GM21717 (cell line): ENCODE results near the gene CYP26B1.
A peak's percentile ranks its signal among the peaks of the same experiment; 100 is the strongest.

Experiments
- ATAC-seq: cut with Tn5 transposase; IDR thresholded peaks from one replicate; pipeline ENCODE4 v1.9.1; 2021; ENCODE audit warnings: mild to moderate bottlenecking, moderate library complexity; ENCODE audit not compliant: unreplicated experiment

The CYP26B1 gene

DNA sequence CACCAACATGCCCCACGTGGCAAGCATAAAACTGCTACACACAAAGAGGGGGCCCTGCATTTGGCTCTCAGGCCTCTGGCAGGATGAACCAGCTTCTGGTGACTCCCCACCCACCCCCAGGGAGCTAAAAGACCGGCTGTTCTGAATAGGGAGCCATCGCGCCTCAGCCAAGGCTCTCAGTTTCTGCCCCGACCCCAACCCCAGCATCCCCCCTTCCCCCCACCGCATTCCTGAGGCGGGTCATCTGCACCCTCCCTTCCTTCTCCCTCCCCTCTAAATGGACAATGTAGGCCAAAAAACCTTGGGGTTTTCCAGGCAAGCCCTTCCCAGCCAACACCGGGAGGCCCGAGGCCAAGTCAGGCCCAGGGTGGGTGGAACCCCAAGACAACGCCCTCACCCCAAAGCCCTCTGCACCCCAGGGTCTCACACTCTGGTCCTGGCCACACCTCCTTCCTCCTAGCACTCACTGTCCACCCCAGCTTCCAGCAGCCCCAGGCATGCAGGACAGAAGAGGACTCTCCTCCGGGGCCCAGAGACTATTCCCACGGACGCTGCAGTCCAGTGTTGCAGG is 5.7 kb downstream of the CYP26B1 start:
- no peak for ATAC-seq

DNA sequence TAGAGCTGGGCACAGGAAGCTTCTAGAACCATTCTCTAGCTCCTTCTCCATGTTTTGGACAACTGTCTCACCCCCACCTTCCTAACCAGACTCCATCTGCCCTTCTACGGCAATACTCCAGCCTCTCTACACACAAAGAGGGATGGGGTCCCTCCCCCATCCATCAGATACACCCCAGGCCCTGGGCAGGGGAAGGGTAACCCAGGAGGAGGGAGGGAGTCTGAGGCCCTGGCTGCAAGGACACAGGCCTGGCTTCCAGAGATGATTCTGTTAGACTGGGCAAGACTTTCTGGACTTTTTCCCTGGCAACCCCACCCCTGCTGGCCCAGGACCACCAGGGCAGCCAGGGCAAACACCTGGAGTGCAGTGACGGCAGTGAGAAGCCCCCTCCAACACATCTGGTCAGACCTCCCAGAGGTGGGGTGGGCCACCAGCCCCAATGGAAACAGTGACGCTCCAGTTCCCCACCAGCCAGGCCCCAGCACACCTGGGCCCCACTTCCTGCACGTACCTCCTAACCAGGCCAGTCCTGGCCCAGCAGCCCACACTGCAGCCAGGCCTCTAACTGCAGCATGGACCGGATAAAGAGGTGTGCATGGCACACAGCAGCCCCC is 6.5 kb downstream of the CYP26B1 start:
- no peak for ATAC-seq

DNA sequence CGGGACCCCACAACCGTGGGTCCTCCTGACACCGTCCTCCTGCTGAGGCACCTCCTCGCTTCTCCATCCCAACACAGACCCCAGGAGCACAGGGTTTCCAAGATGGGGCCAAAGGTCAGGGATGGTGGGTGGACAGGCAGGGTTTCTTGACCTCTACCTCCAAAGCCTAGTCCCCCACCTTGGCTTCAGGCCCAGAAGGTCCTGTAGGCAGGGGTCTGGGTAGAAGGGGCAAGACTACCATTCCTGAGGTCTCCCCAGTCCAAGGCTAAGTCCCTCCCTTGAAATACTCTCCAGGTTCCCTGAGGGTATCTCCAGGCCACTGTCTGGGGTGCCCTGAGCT is 7.1 kb downstream of the CYP26B1 start:
- no peak for ATAC-seq

DNA sequence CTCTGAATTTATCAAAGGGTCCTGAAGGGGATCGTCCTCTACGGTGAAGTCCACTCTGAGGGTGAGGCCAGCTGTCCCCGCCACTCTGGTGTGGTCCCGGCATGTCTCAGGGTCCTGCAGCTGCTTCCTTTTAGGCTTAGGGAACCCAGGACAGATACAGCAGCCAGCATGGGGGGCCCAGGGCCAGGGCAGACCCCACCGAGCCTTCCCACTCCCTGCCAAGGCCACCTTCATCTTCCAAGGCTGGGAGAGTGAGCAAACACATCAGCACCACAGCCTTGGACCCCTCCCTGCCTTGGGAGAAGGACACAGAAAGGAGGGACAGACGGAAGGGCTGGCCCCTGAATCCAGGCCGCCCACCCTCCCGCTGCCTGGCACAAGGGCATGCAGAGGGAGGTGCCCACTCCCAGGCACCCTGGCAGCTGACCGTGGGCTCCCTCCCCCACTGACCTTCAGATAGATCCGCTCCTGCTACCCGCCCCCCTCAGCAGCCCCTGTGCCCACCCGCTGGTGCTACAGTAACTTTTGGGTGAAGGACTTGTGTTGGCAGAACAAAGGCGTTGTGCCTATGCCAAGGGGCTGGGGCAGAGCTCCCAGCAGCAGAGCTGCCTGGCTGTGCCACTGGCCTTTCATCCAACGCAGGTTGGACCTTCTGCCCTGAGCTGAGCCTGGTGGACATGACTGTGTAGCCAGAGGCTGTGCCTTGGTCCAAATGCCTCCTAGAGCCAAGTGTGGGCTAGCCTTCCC is 7.6 kb downstream of the CYP26B1 start:
- ATAC-seq: no peak

DNA sequence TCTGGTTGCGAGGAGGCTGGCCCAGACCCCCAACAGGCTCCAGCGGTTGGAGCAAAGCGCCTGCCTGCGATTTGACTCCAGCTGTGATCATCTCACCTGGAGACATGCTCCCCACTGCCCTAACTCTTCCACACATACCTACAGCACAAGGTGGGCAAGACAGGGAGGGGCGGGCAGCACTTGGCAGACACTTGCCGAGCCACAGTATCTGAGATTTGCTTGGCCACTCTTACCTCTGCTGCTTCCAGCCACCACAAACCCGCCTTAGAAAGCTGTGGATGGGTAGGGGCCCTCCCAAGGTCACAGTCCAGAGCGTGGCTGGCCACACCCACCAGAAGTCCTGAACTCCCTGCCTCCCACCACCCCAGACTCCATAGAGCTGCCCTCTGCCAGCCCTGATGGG is 8.2 kb downstream of the CYP26B1 start:
- no peak for ATAC-seq

- ATAC-seq: no peak
Measured at GRCh38 chr2:72138921-72139381, 8.7 kb downstream of the CYP26B1 start.

DNA sequence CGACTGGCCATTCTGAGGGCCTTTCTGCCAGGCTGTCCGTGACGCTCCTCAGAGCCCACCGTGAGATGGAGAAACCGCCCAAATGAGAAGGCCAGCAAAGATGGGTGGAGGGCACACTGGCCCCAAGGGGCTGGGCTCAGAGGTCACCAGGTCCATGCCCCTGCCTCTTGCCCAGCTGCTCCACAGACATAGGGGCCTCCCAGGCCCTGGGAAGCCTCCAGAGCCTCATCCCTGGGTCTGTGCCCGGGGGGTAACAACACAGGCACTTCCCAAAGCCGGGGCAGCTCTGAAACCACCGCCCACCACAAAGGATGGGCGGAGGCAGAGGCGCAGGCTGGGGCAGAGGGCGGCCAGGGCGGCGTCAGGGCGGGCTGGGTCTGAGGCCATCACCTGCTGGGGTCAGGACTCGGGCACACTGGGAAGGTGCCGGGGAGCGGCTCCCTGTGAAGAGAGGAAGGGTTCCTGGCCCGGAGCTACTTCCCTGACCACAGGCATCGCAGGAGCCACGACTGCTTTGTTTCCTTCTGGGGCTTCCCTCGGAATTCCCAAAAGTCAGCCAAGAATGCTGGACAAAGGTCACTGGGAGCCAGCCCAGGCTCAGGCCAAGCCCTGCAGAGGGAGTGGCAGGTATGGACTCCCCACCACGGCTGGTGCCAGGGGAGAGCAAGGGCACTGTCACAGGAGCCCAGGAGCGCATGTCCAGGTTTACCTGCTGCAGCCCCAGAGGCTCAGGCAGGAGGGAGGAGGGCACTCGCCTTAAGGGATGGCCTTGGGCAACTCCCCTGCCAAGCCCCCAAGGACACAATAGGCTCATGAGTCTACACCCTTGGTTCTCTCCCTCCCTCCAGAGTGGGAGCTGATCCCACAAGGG is 9.4 kb downstream of the CYP26B1 start:
- no peak for ATAC-seq

GRCh38 chr2:72137498-72138010 is 10.1 kb downstream of the CYP26B1 start:
- ATAC-seq: peak; percentile 80

DNA sequence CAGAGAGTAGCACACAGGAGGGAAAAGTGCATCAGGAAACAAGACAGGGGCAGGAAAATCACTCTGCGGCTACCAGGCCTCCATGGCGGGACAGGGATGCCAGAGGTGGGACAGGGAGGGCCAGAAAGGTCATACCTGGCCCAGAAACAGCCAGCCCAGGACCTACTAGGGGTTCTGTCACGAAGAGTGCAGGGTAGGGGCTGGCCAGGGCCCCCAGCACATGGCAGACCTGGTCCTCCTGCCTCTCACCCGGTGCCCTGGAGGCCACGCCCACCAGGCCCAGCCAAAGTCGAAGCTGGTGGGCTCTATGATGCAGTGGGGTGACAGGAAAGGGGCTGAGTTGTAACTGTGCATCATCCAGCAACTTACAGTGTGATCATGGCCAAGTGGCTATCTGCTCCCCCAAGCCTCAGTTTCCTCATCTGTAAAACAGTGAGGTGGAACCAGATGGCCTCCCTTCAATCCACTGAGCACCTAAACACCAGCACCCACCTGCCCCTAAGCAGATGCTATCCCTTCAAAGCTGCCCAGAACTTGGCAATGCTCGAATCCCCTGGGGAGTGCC is 10.6 kb downstream of the CYP26B1 start:
- ATAC-seq: no peak

- no peak for ATAC-seq
Measured at GRCh38 chr2:72136331-72136730, 11.3 kb downstream of the CYP26B1 start.

DNA sequence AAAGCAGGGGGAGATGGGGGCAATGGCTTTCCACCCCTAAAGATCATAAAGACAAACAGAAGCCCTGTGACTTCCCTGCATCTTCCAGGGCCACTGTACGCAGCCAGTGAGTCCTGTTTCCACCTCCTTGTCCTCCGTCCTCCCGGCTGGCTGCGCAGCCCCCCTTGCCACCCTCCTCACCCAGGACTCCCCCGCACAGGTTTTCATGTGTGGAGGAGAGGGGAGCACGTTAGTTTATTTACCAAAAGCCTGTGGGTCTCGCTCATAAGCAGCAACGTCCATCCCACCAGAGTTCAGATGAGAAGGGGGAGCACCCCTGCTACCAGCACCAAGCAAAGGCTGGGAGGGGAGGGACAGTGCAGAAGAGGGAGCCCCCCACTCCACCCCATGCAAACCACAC is 11.7 kb downstream of the CYP26B1 start:
- ATAC-seq: no peak

GRCh38 chr2:72134997-72135800 is 12.5 kb downstream of the CYP26B1 start:
- ATAC-seq: no peak

DNA sequence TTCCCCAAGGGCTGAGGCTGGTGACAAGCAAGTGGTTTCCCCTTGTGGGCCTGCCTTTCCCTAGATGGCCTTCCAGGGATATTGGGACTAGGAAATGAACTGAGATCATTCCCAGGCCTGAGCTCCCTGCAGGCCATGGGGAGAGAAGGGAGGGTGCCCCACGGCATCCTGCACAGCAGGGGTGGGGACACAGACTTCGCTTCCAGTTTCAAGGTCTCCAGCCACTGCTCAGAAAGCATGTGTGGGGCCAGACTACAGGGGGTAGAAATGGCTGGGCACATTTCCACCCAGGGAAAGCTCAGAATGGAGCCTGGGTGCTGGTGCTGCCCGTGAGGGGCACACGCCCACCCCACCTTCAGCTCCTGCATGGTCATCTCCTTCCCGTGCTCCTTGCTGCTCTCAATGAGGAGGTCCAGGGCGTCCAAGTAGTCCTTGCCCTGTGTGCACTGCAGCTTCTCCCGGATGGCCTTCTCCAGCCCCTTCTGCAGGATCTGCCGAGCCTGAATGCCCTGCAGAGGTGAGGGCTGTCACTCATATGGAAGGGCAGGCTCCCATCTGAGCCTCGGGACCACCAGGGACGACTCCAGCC is 13.2 kb downstream of the CYP26B1 start:
- ATAC-seq: no peak

DNA sequence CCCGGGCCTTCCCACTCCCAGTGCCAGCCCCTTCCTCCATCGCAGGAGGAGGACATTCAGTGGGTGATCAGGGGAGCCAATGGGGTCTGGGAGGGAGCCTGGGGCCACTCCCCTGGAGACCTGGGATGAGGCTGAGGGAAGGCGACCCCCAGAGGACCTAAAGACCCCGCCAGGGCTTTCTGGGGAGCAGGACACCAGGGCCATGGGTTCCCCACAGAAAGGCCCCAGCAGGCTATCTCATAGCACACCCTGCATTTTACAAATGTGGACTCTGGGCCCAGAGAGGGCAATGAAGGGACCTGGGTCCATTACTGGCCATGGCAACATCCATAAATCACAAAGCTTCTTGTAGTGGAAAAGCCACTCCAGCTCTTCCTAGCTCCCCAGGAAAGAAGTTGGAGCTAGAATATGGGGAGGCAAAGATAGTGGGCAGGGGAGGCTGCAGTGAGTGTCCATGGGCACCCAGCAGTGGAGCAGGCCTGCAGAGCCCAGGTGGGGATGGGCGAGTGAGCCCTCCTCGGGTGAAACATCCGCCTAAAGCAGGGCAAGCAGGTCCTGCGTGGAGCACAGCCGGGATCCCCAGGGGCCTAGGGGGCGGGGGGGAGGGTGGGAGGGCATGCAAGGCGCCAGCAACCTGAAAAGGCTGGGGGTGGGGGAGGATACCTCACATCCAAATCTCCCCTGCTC is 13.8 kb downstream of the CYP26B1 start:
- no peak for ATAC-seq

GRCh38 chr2:72132981-72133720 is 14.5 kb downstream of the CYP26B1 start:
- ATAC-seq: no peak

GRCh38 chr2:72131916-72132841 is 15.5 kb downstream of the CYP26B1 start:
- no peak for ATAC-seq

GRCh38 chr2:72131371-72131891 is 16.2 kb downstream of the CYP26B1 start:
- no peak for ATAC-seq
